MCF 10A (cell line): ENCODE results near the gene SSX2IP. TPM values are rescaled to one million over a fixed set of nuclear protein-coding genes. Genes with fewer than 3 reads are reported as not detected.

Experiments used
- BruUV-seq: library from RNA; stranded (reverse); fragments of 400-500 nt; replicated peaks from 2 replicates; lab custom pipeline; 2021; lab: Mats Ljungman, UMichigan
- CTCF ChIA-PET: fragments of 300-600 bp; sonication (Branson Sonifier 250); formaldehyde crosslinking; extraction: SDS; loops from one replicate; lab custom pipeline; 2021; ENCODE audit warnings: antibody characterized with exemption, inconsistent platforms; lab: Yijun Ruan, JAX
- POLR2A ChIA-PET: fragments of 300-600, 350-650 bp; sonication (Branson Sonifier 250); formaldehyde crosslinking; extraction: SDS; loops from one replicate; lab custom pipeline; 2020; ENCODE audit warnings: antibody characterized with exemption, inconsistent platforms; lab: Yijun Ruan, JAX
- DNase-seq: peaks from one replicate; pipeline ENCODE4 v3.0.0-alpha.2; 2018; ENCODE audit not compliant: unreplicated experiment
- H3K27ac Mint-ChIP-seq: one replicate; pipeline ENCODE4 v1.8.0; 2022; ENCODE audit warnings: mild to moderate bottlenecking, low read depth, mixed read lengths; ENCODE audit not compliant: unreplicated experiment
- H3K27me3 Mint-ChIP-seq: one replicate; pipeline ENCODE4 v1.8.0; 2022; ENCODE audit warnings: mixed read lengths; ENCODE audit not compliant: insufficient read depth, unreplicated experiment
- H3K36me3 Mint-ChIP-seq: one replicate; pipeline ENCODE4 v1.8.0; 2022; ENCODE audit warnings: mild to moderate bottlenecking, moderate library complexity, mixed read lengths; ENCODE audit not compliant: insufficient read depth, unreplicated experiment
- H3K4me1 Mint-ChIP-seq: one replicate; pipeline ENCODE4 v1.8.0; 2022; ENCODE audit warnings: mixed read lengths; ENCODE audit not compliant: insufficient read depth, unreplicated experiment
- H3K4me3 Mint-ChIP-seq: one replicate; pipeline ENCODE4 v1.8.0; 2022; ENCODE audit warnings: mild to moderate bottlenecking, moderate library complexity, mixed read lengths; ENCODE audit not compliant: unreplicated experiment
- H3K9me3 Mint-ChIP-seq: one replicate; pipeline ENCODE4 v1.8.0; 2022; ENCODE audit warnings: mixed read lengths; ENCODE audit not compliant: unreplicated experiment
- intact Hi-C: fragments of 100-400 bp; cut with micrococcal nuclease; formaldehyde crosslinking; loops from 2 replicates; pipeline ENCODE4 v1.14.1; 2022
- total RNA-seq: library from RNA; stranded (reverse); gene quantifications from 2 replicates; pipeline ENCODE4 v1.2.3, GENCODE V29; 2022
- TF ChIP-seq, protein P1 (sequence below): fragments of 200-600 bp; IDR thresholded peaks from one replicate; pipeline ENCODE4 v1.8.0; 2022; ENCODE audit warnings: antibody characterized with exemption, mild to moderate bottlenecking; ENCODE audit not compliant: unreplicated experiment

Gene SSX2IP
- total RNA-seq, 1 experiment from 2014 or later, result 19.4 TPM

GRCh38 chr1:84736944-84737343 is 46.7 kb upstream of the SSX2IP start:
- no peaks in the 10 kb centered on the region for H3K27me3 Mint-ChIP-seq
- no TSS peak for BruUV-seq
- no peak for DNase-seq
- intact Hi-C loops, result no loop called here
- H3K4me1 Mint-ChIP-seq, result no peaks in the 10 kb centered on the region
- no peaks in the 10 kb centered on the region for H3K36me3 Mint-ChIP-seq
- ChIA-PET CTCF (no interaction called here), POLR2A (interaction anchor here (1.2 kb wide), 1 partner anchor 67 kb away, joined by 3 read pairs; no protein-coding TSS in a partner anchor)
- TF ChIP-seq, protein P1, sequence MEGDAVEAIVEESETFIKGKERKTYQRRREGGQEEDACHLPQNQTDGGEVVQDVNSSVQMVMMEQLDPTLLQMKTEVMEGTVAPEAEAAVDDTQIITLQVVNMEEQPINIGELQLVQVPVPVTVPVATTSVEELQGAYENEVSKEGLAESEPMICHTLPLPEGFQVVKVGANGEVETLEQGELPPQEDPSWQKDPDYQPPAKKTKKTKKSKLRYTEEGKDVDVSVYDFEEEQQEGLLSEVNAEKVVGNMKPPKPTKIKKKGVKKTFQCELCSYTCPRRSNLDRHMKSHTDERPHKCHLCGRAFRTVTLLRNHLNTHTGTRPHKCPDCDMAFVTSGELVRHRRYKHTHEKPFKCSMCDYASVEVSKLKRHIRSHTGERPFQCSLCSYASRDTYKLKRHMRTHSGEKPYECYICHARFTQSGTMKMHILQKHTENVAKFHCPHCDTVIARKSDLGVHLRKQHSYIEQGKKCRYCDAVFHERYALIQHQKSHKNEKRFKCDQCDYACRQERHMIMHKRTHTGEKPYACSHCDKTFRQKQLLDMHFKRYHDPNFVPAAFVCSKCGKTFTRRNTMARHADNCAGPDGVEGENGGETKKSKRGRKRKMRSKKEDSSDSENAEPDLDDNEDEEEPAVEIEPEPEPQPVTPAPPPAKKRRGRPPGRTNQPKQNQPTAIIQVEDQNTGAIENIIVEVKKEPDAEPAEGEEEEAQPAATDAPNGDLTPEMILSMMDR, result no peak
- H3K9me3 Mint-ChIP-seq, result no peaks in the 10 kb centered on the region
- no peak overlapping the region for H3K4me3 Mint-ChIP-seq
- no peak overlapping the region for H3K27ac Mint-ChIP-seq

DNA sequence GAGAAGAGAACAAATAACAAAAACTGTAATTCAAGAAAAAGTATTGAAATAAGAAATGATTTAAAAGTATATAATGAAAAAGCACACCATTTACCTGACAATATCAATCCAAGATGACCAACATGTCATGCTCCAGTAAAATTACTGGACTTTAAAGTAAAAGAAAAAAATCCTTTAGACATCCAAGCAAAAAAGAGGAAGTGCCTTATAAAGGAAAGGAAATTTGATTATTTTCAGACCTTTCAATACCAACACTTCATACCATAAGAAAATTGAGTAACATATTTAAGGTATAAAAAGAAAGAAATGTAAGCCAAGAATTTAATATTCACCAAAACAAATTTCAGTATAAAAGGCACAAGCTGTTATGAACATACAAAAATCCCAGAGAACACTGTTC is 46.2 kb upstream of the SSX2IP start:
- DNase-seq, result no peak
- H3K27ac Mint-ChIP-seq, result peak overlapping the region; percentile 43
- H3K36me3 Mint-ChIP-seq, result no peaks in the 10 kb centered on the region
- no peaks in the 10 kb centered on the region for H3K27me3 Mint-ChIP-seq
- intact Hi-C loops, result no loop called here
- POLR2A ChIA-PET, result interaction anchor here (1.2 kb wide), 2 partner anchors 14 to 67 kb away, joined by 3 read pairs; no protein-coding TSS in a partner anchor
- no peaks in the 10 kb centered on the region for H3K4me1 Mint-ChIP-seq
- no TSS peak for BruUV-seq
- H3K9me3 Mint-ChIP-seq, result no peaks in the 10 kb centered on the region
- TF ChIP-seq, protein P1, result no peak
- no peak overlapping the region for H3K4me3 Mint-ChIP-seq
- CTCF ChIA-PET, result interaction anchor here (1.4 kb wide), 1 partner anchor 17 kb away, joined by 4 read pairs; no protein-coding TSS in a partner anchor

DNA sequence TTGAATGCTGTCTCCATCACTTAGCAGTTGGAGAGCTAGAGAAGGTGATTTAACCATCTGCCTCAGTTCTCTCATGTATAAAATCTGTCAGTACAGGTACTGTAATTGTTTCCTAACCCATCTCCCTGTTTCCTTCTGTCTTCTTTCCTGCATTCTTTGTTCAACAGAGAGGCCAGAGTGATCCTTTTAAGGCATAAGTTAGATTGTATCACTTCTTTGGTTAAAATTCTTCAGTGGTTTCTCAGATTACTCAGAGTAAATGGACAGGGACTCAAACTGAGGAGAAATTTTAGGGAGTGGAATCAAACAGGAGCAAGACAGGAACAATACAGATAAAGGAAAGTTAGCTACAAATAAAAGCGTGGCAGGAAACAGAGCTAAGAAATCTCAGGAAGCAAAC is 45.2 kb upstream of the SSX2IP start:
- no peak for DNase-seq
- Mint-ChIP-seq H3K4me1 (no peaks in the 10 kb centered on the region), H3K36me3 (no peaks in the 10 kb centered on the region), H3K27ac (no peak overlapping the region), H3K4me3 (no peak overlapping the region), H3K9me3 (no peaks in the 10 kb centered on the region), H3K27me3 (no peaks in the 10 kb centered on the region)
- no TSS peak for BruUV-seq
- TF ChIP-seq, protein P1, result no peak
- intact Hi-C loops, result no loop called here
- ChIA-PET CTCF (interaction anchor here (1.4 to 1.7 kb wide), 3 partner anchors 18 to 293 kb away, joined by 4 to 6 read pairs (median 4); no protein-coding TSS in a partner anchor), POLR2A (interaction anchor here (0.6 to 1.3 kb wide), 3 partner anchors 15 to 226 kb away, joined by 3 to 5 read pairs (median 3); no protein-coding TSS in a partner anchor)

- intact Hi-C loops, result no loop called here
- Mint-ChIP-seq H3K27me3 (no peaks in the 10 kb centered on the region), H3K9me3 (no peaks in the 10 kb centered on the region), H3K36me3 (no peaks in the 10 kb centered on the region), H3K4me3 (no peak overlapping the region), H3K27ac (no peak overlapping the region), H3K4me1 (peaks cover 9% of the 10 kb centered on the region)
- POLR2A ChIA-PET, result no interaction called here
- TF ChIP-seq, protein P1, result no peak
- no peak for DNase-seq
- CTCF ChIA-PET, result no interaction called here
- no TSS peak for BruUV-seq
Measured at GRCh38 chr1:84732520-84732919, 42.3 kb upstream of the SSX2IP start.
